CD4-positive, alpha-beta T cell treated with Interleukin-6 for 4 hours (primary cell): ENCODE data around the gene EXD3.

Experiments used
- DNase-seq: peaks from one replicate; pipeline ENCODE4 v3.0.0-alpha.2; 2020; ENCODE audit warnings: mixed read lengths

Gene EXD3

GRCh38 chr9:137409515-137409914, 13.4 kb downstream of the EXD3 start:
- DNase-seq: no peak

GRCh38 chr9:137408651-137409405, 14.1 kb downstream of the EXD3 start:
- no peak for DNase-seq

GRCh38 chr9:137407590-137408300, 15.2 kb downstream of the EXD3 start:
- DNase-seq: no peak

- peak; percentile 71 for DNase-seq
These were observed 15.9 kb downstream of the EXD3 start for GRCh38 chr9:137406876-137407589.

GRCh38 chr9:137406085-137406760, 16.7 kb downstream of the EXD3 start:
- no peak for DNase-seq

- no peak for DNase-seq
These were observed 17.3 kb downstream of the EXD3 start for GRCh38 chr9:137405677-137406081.

GRCh38 chr9:137404961-137405567, 17.9 kb downstream of the EXD3 start:
- no peak for DNase-seq

GRCh38 chr9:137403269-137403668, 19.7 kb downstream of the EXD3 start:
- no peak for DNase-seq

GRCh38 chr9:137402746-137403145, 20.2 kb downstream of the EXD3 start:
- DNase-seq: no peak

- DNase-seq: no peak
These were observed 24.1 kb downstream of the EXD3 start for GRCh38 chr9:137398561-137399468.

GRCh38 chr9:137397675-137398423, 25.1 kb downstream of the EXD3 start:
- DNase-seq: no peak

- no peak for DNase-seq
These were observed 26.2 kb downstream of the EXD3 start for GRCh38 chr9:137396634-137397367.

GRCh38 chr9:137396227-137396626, 26.7 kb downstream of the EXD3 start:
- no peak for DNase-seq

- no peak for DNase-seq
These were observed 27.3 kb downstream of the EXD3 start for GRCh38 chr9:137395666-137396010.

- DNase-seq: no peak
These were observed 27.9 kb downstream of the EXD3 start for GRCh38 chr9:137394866-137395665.

- no peak for DNase-seq
These were observed 29.5 kb downstream of the EXD3 start for GRCh38 chr9:137393176-137394150.

GRCh38 chr9:137392232-137393007, 30.5 kb downstream of the EXD3 start:
- no peak for DNase-seq
